ENCODE data around the gene DICER1.
A peak's percentile ranks its signal among the peaks of the same experiment; 100 is the strongest.

The DICER1 gene

DNA sequence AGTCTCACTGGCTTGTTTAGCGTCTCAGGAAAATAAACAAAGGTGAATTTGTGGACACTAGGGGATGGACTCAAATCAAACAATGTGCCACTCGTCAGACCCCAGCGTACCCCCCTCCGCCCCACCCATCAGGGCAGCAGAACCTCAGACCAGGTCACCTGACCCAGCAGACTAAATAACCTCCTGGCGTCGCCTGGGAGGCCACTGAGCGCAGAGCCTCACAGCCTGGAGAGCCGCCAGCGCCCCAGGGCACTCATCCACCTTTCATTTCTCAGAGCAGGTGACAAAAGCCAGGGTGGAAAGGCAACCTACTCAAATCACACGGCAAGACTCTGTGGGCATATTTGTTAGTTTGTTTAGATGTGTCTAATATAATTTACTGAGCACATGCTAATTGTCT lies 100.9 kb downstream of the DICER1 start:
- DNase-seq (ENCODE audit: low spot score): no peak

DNA sequence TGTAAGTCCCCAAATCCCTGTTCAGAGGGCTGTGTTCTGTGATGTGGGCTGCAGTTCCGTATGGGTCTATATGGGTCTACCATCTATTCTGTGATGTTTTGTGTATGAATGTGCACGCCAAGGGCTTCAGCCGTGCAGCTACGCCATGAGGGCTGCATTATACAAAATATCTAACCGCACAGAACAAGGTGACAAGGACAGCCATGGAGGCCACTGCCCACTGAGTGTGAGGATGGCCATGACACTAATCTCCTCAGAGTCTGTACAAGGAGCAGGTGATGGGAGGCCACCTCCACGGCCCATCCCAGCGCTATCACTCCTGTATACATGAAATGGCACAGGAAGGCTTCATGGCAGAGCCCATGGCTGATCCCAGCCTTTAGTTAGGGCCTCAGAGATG lies 102.0 kb downstream of the DICER1 start:
- DNase-seq (ENCODE audit: low spot score): no peak

DNA sequence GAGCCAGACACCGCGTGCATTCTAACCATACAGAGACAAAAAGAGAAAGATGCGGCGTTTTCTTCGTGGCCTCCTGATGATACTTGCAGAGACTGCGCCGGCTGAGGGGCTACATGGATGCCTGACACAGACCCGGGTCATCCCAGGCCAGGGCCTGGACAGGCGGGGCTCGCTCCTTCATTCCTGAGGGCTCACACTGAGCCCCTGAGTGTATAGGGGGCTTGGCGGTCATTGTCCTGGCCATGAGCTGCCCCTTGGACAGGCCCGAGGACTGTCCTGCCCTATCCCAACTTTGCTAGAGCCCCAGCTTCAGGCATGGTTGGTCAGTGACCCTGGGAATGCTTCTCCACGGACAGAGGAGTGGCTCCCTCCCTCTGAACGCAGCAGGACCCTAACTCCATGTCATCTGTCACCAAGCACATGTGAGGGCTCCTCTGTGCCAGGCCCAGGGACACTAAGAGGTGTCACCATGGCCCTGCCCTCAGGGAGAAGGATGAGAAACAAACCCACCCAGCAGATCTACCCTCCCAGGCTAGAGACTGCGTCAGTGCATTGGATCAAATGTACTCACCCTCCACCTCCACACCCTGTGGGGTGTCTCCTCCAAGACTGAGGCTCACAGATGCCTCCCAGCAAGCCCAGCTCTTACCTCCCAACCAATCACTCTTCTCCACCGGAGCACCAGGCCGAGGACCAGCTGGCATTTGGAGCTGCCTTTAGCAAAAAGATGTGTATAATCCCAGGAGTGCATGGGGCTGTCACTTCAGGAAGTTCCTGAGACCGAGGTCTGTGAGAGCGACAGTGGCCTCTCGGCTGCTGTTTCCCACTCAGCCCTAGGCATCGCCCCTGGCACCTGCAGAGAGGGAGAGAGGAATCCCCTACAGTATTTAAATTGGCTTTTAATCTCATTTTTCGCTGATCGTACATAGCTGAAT lies 102.7 kb downstream of the DICER1 start:
- DNase-seq (ENCODE audit: low spot score): no peak

DNA sequence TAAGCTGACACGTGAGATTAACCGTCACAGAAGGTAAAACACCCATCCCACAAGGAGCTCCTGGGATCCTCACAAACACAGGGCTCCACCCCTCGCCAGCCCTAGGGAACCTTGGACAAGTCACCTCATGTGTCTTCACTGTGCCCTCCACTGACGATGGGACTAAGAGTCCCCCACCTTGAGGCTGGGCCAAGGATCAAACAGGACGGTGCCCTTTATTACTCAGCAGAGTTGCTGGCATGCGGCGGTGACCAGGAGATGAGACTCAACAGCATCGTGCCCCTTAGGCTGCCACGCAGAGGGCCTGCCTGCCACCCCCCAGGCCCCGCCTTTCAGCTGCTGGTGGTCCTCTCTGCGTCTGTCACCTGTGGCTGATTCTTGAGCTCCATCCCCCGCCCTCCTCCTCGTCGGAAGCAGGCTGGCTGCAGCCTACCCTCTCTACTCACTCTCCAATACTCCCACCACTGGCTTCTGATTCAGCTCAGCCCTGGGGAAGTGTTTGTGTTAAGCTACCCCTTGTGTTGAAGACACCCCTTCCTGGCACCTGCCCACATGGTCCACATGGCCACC lies 105.2 kb downstream of the DICER1 start:
- no peak for DNase-seq (ENCODE audit: low spot score)

DNA sequence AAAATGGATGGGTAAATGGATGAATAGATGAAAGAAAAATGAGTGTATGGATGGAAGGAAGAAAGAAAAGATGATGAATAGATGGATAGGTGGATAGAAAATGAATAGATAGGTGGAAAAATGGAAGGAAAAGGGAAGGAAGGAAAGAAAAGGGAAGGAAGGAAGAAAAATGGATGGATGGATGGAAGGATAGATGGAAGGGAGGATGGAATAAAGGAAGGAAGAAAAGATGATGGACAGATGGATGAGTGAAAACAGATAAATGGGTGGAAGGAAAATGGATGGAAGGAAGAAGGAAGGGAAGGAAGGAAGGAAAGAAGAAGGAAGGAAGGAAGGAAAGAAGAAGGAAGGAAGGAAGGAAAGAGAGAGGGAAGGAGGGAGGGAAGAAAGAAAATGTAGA lies 107.4 kb downstream of the DICER1 start:
- DNase-seq (ENCODE audit: low spot score): no peak

DNA sequence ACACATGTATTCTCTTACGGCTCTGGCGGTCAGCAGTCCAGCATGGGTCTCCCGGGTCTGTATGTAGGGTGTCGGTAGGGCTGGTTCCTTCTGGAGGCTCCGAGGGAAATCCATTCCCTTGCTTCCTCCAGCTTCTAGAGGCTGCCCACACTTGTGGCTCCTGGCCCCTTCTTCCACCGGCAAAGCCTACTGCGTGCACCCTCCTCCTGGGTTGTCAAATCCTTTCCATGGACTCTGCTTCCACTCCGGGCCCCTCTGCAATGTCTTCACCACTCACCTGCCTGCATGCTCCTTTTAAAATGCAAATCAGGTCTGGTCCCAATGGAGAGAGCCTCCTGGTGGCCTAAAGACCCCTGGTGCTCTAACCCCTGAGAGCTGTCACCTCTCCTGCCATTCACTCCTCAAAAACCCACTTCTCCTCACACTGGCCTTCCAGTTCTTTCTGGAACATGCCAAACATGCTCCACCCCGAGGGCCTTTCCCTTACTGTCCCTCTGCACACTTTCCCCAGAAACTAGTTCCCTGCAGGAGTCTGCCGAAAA lies 108.5 kb downstream of the DICER1 start:
- DNase-seq (ENCODE audit: low spot score): no peak

DNA sequence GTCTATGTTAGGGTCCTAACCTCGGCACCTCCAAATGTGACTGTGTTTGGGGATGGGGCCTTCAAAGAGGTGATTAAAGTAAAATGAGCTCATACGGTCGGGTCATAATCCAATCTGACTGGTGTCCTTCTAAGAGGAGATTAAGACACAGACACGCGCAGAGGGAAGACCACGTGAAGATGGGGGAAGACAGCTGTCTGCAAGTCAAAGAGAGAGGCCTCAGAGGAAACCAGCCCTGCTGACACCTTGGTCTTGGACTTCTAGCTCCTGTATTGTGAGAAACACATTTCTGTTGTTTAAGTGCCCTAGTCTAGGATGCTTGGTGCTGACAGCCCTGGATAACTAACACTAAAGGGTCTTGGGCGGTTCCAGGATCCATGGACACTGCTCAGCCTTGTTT lies 109.6 kb downstream of the DICER1 start:
- no peak for DNase-seq (ENCODE audit: low spot score)

DNA sequence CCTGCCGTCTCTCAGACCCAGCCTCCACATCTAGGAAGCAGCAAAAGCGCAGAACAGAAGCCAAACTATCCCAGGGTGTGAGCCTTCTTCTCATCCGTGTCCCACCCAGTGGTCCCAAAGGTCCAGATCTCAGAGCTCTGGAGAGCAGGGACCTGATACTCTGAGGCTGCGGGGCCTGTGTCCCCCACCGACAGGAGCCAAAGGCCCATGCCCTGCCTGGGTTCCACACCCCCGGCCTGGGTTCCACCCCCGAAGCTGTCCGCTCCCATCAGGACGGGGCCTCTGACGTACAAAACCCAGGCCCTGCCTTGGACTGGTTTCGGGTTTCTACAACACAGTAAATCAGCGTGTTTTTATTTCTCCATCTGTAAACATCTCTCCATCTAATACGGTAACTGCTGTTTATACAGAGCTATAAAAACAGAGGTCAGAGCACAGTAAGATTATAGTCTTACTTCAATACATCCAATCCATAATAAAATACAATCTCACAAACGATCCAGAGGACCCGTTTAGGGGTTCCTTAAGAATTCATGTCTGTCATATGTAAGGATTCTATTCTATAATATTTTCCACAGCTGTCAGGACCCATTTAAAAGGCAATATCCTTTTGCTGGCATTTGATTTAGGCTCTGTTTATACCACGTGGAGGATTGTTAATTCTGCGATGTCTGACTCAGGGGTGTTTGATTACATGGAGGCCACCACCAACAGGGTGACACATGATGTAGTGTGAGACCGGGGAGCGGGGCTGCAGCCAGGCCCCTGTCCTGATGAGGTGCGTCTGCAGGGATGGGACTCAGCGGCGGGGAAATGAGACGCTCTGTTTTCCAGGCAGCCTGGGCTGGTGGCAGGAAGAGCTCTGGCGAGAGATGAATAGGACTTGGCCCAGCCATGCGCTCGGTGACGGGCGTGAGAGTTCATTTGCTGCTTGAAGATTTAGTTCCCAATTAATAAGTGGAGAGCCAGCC lies 110.3 kb downstream of the DICER1 start:
- no peak for DNase-seq (ENCODE audit: low spot score)

DNA sequence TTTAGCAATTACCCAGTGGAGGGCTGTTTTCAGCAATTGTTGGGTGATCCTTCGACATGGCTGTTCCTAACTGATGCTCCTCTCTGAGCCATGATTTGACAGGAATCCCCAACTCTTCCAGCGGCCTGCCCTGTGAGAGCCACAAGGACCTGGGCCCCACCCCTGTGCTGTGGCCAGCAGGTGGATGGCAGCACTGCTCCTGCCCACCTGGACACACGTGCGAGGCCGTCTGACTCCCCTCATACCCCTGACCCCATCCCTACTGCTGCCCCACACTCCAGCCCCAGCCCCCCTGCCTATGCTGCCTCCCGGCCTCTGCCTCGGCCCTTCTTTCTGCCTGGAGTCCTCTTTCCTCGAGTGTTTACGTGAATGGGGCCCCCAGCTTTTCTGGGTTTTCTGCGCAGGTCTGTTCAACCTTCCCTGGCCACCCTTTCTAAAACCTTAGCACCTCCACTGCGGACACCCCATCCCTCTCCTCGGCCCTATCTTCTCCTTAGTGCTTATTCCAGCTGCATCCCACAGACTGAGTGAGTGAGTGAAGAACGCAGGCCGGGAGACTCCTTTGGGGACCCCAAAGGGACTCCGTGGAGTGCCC lies 111.4 kb downstream of the DICER1 start:
- no peak for DNase-seq (ENCODE audit: low spot score)

DNA sequence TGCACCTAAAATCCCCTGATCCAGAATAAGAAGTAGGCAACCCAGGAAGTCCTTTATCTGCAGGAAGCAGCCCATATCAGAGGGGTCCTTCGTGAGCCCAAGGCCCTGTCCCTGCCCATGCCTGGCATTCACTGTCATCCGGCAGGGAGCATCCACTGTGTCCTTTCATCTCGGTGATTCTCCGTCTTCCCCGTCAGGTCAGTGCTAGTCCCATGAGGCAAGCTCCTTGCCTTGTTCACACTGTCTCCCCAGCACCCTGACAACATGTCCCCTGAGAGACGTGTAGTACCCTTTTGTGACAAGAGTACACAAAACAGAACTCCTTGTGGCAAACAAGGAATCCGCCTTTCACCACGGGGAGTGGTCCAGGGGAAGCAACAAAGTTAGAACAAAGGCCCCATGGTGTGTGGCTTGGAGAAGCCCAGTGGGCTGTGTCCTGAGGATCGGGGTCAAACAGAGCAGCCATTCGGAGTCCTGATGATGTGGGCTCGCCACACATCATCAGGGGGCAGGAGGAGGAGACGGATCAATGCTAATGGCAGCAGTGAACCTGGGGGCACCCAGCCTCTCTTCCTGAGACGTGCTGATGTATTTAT lies 112.1 kb downstream of the DICER1 start:
- DNase-seq (ENCODE audit: low spot score): no peak

DNA sequence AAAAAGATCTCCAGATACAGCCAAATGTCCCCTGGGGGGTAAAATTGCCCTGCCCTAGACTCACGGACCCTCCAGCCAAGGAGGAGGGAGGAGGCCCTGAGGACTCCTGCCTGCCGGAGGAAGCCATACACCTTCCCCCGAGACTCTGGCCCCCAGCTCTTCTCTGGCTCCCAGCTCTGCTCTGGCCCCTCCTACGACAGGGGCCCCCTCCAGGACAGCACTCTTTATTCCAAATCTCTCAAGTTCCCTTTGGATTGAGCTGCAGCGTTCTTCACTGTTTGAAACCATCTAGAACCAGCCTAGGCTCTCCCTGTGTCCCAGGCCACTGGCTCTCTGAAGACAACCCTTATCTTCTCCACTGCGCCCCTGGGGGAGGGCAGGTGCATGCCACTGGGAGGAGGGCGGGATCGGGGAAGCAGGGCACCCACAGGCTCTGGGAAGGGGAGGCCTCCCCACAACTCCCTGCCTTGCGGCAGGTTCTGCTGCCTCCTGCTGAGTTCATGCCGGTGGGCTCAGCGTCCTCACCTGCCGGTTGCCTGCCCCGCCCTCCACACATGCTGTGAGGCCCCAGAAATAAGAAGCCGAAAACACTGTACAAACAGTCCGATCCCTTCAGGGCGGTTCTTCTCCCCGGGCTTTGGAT lies 112.7 kb downstream of the DICER1 start:
- no peak for DNase-seq (ENCODE audit: low spot score)

DNA sequence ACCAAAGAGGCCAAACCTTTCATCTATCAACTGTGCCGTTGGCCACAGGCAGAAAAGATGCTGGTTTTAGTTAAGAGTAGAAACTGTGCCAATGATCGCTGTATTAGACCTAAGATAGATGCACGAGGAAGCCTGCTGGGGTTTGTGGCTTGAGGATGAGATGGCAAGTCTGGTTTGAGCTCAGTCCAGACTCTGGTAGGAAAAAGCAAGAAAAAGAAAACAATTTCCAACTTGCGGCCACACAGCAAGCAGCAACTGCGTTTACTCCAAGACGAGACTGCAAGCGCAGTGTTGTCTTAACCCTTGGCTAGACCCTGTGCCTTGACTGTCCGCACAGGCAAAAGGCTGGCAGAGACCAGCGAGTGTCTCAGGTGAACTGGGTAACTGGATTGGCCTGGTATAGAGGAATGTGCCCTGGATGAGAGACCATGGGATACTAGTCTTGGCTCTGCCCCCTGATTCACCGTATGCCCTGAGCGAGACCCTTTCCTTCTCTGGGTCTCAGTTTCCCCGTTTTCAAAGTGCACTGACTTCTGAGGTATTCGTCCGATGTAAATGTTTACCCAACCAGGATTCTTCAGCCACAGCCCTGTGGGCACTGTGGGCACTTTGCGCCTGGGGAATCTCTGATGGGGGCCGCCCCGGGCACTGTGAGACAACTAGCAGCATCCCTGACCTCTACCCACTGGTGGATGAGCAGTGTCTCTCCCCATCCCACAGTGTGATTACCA lies 113.4 kb downstream of the DICER1 start:
- DNase-seq (ENCODE audit: low spot score): no peak

DNA sequence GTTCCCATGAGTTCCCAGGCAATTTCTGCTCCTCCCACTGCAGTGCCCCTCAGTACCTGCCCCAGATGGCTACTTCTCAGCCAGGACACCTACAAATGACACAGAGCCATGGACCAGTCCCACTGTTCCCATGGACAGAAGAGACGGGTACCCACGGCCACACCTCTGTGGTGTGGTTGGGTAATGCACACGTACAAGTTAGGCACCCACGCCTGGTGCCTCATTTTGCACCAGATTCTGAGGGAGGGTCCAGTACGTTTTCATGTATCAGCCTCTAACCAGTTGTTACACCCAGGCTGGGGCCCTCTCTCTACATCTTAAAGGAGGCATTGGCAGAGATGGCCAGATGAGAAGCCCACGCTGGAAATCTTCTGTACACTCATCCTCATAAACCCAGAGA lies 114.0 kb downstream of the DICER1 start:
- no peak for DNase-seq (ENCODE audit: low spot score)

DNA sequence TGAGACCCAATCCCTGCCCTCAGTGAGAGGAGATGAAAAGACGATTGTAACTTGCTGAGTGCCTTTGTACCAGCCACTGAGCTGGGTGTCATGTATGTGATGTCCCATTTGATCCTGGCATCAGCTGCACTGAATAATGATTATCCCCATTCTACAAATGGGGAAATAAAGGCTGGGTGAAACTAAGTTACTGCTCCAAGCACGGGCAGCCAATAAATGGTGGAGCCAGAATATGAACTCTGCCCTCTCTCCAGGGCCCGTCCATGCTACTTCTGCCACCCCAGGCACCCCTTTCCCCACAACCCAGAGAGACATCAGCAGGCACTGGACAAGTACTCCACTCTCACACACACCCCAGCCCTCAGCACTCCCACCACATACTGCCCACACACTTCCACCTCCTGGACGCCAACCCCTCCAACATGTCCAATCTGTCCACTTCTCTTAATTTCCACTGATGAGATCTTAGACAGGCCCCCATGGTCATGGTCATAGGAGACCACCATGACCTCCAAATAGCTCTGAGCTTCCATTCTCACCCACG lies 115.8 kb downstream of the DICER1 start:
- no peak for DNase-seq (ENCODE audit: low spot score)

DNA sequence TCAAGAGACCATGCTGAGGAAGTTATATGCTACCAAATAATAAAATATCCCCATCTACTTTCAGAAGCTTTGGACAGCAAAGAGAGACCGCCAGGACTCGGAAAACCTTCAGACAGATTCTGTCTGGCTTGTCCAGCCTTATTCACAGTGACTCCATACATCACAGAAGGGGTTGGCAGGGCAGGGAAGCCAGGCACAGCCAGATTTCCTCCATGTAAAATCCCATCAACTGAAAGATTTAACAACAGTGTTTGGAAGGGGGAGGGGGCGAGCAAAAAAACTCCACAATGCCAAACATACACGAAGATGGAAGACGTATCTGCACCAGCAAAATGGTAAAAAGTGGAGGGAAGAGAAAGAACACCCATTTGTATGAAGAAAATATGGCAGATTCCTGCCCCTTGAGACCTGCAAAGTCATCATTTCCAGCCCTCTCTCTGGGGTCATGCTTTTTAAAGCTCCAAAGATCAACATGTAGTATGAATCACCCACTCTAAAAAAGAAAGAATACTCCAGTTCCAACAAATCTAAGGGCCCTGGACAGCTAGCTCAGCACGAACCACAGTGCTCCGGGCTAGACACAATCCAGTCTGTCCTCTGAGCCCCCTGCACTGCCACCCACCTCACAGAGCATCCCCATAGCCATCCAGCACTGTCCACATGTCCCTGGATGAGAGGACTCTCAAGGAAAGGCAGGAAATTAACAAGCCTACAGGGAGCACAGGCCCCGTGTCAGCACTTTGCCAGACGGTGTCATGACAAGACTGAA lies 116.4 kb downstream of the DICER1 start:
- DNase-seq (ENCODE audit: low spot score): peak; percentile 32

DNA sequence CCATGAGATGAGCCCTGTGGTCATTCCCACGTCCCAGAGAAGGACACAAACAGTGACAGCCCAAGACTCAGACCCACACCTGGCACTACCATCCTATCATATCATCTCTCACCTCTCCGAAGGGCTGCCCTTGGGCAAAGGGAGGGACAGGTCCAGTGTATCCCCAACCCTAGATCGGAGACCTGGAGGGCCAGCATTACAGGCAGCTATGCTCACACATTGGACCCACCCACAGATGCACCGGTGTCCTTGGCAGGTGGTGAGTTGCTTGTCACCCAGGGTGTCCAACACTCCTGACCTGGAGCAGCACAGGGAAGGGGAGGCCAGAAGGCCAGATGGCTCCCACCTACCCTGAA lies 117.4 kb downstream of the DICER1 start:
- DNase-seq (ENCODE audit: low spot score): no peak

DNA sequence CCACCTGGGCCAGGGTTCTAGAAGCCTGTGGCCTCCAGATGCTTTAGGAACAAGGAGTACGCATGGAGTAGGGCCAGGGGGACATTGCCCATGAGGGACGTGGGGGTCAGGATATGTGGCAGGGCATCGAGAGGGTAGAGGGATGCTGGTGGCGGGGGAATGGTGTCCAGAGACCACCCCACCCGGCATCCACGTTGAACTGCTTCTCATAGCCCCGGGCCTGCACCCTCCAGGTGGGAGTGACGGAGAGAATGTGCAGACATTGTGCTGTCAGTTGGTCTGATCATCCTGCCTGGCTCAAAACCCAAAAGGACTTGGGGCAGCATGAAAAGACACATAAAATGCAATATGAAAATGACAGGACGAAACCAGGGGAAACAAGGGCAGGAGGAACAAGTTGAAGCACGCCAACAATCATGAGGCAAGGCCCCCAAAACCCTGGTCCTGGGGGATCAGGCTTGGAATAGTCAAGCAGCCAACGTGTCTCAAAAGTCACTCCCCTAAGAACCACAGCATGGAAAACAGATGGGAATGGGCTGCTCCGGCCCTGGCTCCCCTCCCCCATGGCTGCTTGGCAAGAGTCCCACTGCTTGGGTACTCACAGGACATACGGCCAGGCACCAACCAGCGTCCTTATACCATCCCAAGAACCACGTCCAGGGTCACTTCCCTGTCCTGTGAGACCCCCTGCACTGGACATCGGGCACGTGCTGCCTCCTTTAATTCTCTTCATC lies 117.9 kb downstream of the DICER1 start:
- DNase-seq (ENCODE audit: low spot score): no peak

DNA sequence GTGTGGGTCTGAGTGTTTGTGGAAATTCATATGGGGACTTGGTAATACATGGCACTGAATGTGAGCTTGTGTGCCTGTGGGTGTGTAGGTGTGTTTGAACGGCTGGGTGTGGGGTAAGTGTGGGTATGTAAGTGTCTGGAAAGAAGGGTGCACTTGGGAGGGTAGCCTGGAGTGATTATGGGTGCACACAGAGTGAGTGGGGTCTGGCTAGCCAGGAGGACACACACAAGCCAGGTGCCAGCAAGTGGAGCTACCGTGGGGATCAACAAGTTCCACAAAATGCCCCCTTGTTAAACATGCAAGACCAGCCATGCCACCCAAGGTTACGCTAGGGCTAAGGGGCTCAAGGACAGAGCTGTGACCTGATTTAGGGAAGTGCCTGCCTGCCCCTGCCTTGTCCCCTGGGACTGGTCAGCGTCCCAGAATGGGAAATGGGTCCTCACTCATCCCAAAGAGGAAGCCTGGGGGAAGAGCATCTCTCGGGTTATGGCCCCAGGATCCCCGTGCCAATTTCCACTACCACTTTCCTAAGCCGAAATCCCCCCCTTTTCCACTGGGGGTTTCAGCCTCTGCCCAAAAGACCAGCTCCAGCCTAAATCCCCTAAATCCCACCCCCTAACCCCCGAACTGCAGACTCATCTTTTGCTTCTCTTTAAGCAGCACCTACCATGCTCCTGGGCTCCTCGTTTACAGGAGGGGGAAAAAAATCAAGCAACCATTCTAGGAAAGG lies 118.6 kb downstream of the DICER1 start:
- no peak for DNase-seq (ENCODE audit: low spot score)

All from AG08395 (cell line).